H9 (cell line): ENCODE data around the gene OR51E1. TPM values are rescaled to one million over a fixed set of nuclear protein-coding genes. Genes with fewer than 3 reads are reported as not detected.

Source experiments
- DNase-seq: peaks from one replicate; pipeline ENCODE4 v3.0.0-alpha.2; 2017
- H2AFZ ChIP-seq: one replicate; pipeline ENCODE4 v1.6.1; 2013; ENCODE audit warnings: mild to moderate bottlenecking, low read length, control low read depth, moderate library complexity
- H2AK5ac ChIP-seq: 2 replicates; pipeline ENCODE4 v1.6.1; 2013; ENCODE audit warnings: low read length, control low read depth, mixed read lengths; ENCODE audit not compliant: insufficient read length
- H2BK120ac ChIP-seq: one replicate; pipeline ENCODE4 v1.6.1; 2013; ENCODE audit warnings: low read depth, mild to moderate bottlenecking, low read length, control low read depth, inconsistent platforms; ENCODE audit not compliant: poor library complexity, severe bottlenecking
- H2BK12ac ChIP-seq: 2 replicates; pipeline ENCODE4 v1.6.1; 2013; ENCODE audit warnings: low read length, control low read depth, mixed read lengths, low read depth; ENCODE audit not compliant: insufficient read length
- H2BK15ac ChIP-seq: 2 replicates; pipeline ENCODE4 v1.6.1; 2013; ENCODE audit warnings: low read depth, low read length, control low read depth
- H2BK20ac ChIP-seq: one replicate; pipeline ENCODE4 v1.6.1; 2013; ENCODE audit warnings: low read depth, mild to moderate bottlenecking, low read length, control low read depth, inconsistent platforms; ENCODE audit not compliant: poor library complexity, severe bottlenecking
- H2BK5ac ChIP-seq: 2 replicates; pipeline ENCODE4 v1.6.1; 2013; ENCODE audit warnings: low read length, control low read depth, mixed read lengths; ENCODE audit not compliant: insufficient read length
- H3K14ac ChIP-seq: 2 replicates; pipeline ENCODE4 v1.6.1; 2013; ENCODE audit warnings: low read length, control low read depth; ENCODE audit not compliant: insufficient read depth
- H3K18ac ChIP-seq: 2 replicates; pipeline ENCODE4 v1.6.1; 2013; ENCODE audit warnings: low read depth, mild to moderate bottlenecking, mixed read lengths, low read length, control low read depth; ENCODE audit not compliant: insufficient read length
- H3K23ac ChIP-seq: 2 replicates; pipeline ENCODE4 v1.6.1; 2013; ENCODE audit warnings: low read length, control low read depth, mixed read lengths, low read depth; ENCODE audit not compliant: insufficient read length
- H3K23me2 ChIP-seq: 2 replicates; pipeline ENCODE4 v1.6.1; 2013; ENCODE audit warnings: low read depth, mild to moderate bottlenecking, mixed read lengths, low read length, control low read depth; ENCODE audit not compliant: insufficient read length, poor library complexity, severe bottlenecking
- H3K27ac ChIP-seq: 2 replicates; pipeline ENCODE4 v1.5.1; 2013; ENCODE audit warnings: low read length, control low read depth, mixed read lengths, low read depth; ENCODE audit not compliant: insufficient read length
- H3K27me3 ChIP-seq: 2 replicates; pipeline ENCODE4 v1.6.1; 2013; ENCODE audit warnings: low read length, control low read depth, inconsistent platforms; ENCODE audit not compliant: insufficient read depth
- H3K4ac ChIP-seq: 2 replicates; pipeline ENCODE4 v1.6.1; 2013; ENCODE audit warnings: low read depth, mild to moderate bottlenecking, control low read depth, inconsistent platforms, low read length, moderate library complexity
- H3K4me1 ChIP-seq: 2 replicates; pipeline ENCODE4 v1.6.1; 2013; ENCODE audit warnings: low read length, control low read depth, inconsistent platforms; ENCODE audit not compliant: insufficient read depth
- H3K4me2 ChIP-seq: 2 replicates; pipeline ENCODE4 v1.6.1; 2013; ENCODE audit warnings: low read length, control low read depth, mixed read lengths; ENCODE audit not compliant: insufficient read length, insufficient read depth
- H3K56ac ChIP-seq: 2 replicates; pipeline ENCODE4 v1.6.1; 2013; ENCODE audit warnings: low read depth, mild to moderate bottlenecking, mixed read lengths, low read length, control low read depth; ENCODE audit not compliant: insufficient read length
- H3K79me1 ChIP-seq: 2 replicates; pipeline ENCODE4 v1.6.1; 2013; ENCODE audit warnings: low read depth, mild to moderate bottlenecking, moderate library complexity, low read length, control low read depth, inconsistent platforms; ENCODE audit not compliant: insufficient read depth, poor library complexity, severe bottlenecking
- H3K79me2 ChIP-seq: 2 replicates; pipeline ENCODE4 v1.6.1; 2013; ENCODE audit warnings: low read length, control low read depth, inconsistent platforms; ENCODE audit not compliant: insufficient read depth
- H3K9ac ChIP-seq: 2 replicates; pipeline ENCODE4 v1.6.1; 2013; ENCODE audit warnings: low read length, control low read depth, mixed read lengths; ENCODE audit not compliant: insufficient read length; ENCODE audit errors: extremely low read depth
- H3K9me3 ChIP-seq: one replicate; pipeline ENCODE4 v1.6.1; 2013; ENCODE audit warnings: low read depth, low read length, inconsistent platforms; ENCODE audit not compliant: control insufficient read depth
- H3T11ph ChIP-seq: one replicate; pipeline ENCODE4 v1.6.1; 2013; ENCODE audit warnings: mild to moderate bottlenecking, low read length, control low read depth, inconsistent platforms
- H4K20me1 ChIP-seq: one replicate; pipeline ENCODE4 v1.6.1; 2013; ENCODE audit not compliant: control insufficient read depth, insufficient read length, insufficient read depth
- H4K5ac ChIP-seq: 2 replicates; pipeline ENCODE4 v1.6.1; 2013; ENCODE audit warnings: low read depth, mild to moderate bottlenecking, mixed read lengths, low read length, control low read depth; ENCODE audit not compliant: insufficient read length
- H4K8ac ChIP-seq: replicated peaks from 2 replicates; pipeline ENCODE4 v1.6.1; 2013; ENCODE audit warnings: low read length, control low read depth, mixed read lengths, low read depth; ENCODE audit not compliant: insufficient read length
- H4K91ac ChIP-seq: 2 replicates; pipeline ENCODE4 v1.6.1; 2013; ENCODE audit warnings: low read depth, mild to moderate bottlenecking, moderate library complexity, mixed read lengths, low read length, control low read depth; ENCODE audit not compliant: insufficient read length
- H3K27ac Mint-ChIP-seq, 3 experiments: 2 replicates in 2 of 3; 3 replicates in 1 of 3; pipeline ENCODE4 v1.8.0; 2020 to 2021; ENCODE audit warnings: mixed read lengths in 3 of 3, mild to moderate bottlenecking in 1 of 3, moderate library complexity in 1 of 3
- H3K27me3 Mint-ChIP-seq: 2 replicates; pipeline ENCODE4 v1.8.0; 2021; ENCODE audit warnings: low read depth, mild to moderate bottlenecking, moderate library complexity, mixed read lengths
- H3K36me3 Mint-ChIP-seq, 3 experiments: 2 replicates in 2 of 3; 3 replicates in 1 of 3; pipeline ENCODE4 v1.8.0; 2020 to 2021; ENCODE audit warnings: low read depth in 3 of 3, mixed read lengths in 3 of 3; ENCODE audit not compliant: insufficient read depth in 1 of 3
- H3K4me1 Mint-ChIP-seq, 2 experiments: 2 replicates each; pipeline ENCODE4 v1.8.0; 2020; ENCODE audit warnings: mixed read lengths in 2 of 2
- H3K4me3 Mint-ChIP-seq, 2 experiments: 2 replicates in 1 of 2; 3 replicates in 1 of 2; pipeline ENCODE4 v1.8.0; 2020 to 2021; ENCODE audit warnings: mild to moderate bottlenecking in 2 of 2, mixed read lengths in 2 of 2, moderate library complexity in 1 of 2
- H3K9me3 Mint-ChIP-seq, 2 experiments: 2 replicates in 1 of 2; 3 replicates in 1 of 2; pipeline ENCODE4 v1.8.0; 2020; ENCODE audit warnings: mild to moderate bottlenecking in 2 of 2, mixed read lengths in 2 of 2, moderate library complexity in 1 of 2
- WGBS: extraction: QIAGEN DNeasy Blood & Tissue Kit; methylation state at CpG from one replicate; pipeline ENCODE4 v1.1.7; 2013; ENCODE audit warnings: missing lambda C conversion rate, low lambda C conversion rate, mixed read lengths; ENCODE audit not compliant: insufficient read length; ENCODE audit errors: extremely low coverage; 5-methylcytosine and 5-hydroxymethylcytosine counted together
- total RNA-seq: library from RNA; stranded (reverse); gene quantifications from 2 replicates; pipeline ENCODE4 v1.2.1, GENCODE V29; 2021
- TF ChIP-seq, protein P1 (sequence below): fragments of 200-600 bp; sonication (generic); conservative IDR thresholded peaks from 3 replicates; pipeline ENCODE4 v1.8.0; 2021; ENCODE audit warnings: antibody characterized with exemption, mild to moderate bottlenecking

The OR51E1 gene
- total RNA-seq, 1 experiment from 2014 or later, result not detected

DNA sequence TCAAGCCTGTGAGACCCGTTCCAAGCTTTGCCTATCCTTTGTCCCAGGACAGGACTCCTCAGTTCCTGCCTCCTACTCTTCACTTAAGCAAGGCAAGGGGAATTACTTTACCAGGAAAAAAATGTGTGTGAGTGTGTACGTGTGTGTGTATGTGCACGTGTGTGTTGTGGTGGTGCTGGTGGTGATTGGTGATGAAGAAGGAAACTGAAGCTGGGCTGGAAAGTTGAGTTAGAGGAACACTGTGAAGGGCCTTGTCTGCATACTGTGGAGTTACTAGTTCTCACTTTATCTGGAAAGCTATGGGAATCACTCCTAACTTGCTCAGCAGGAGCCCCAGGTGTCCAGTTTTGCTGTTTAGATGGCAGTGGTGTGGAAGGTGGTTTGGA is 6.1 kb upstream of the OR51E1 start:
- Histone ChIP-seq H3K9ac (no peak overlapping the region), H2BK20ac (no peak overlapping the region), H2AK5ac (no peak overlapping the region), H4K20me1 (no peaks in the 10 kb centered on the region), H3K4ac (no peak overlapping the region), H3K14ac (no peak overlapping the region), H3K23ac (no peak overlapping the region), H3K4me2 (no peak overlapping the region), H2BK5ac (no peak overlapping the region), H3K79me1 (no peaks in the 10 kb centered on the region), H3K4me1 (no peaks in the 10 kb centered on the region), H3K79me2 (no peaks in the 10 kb centered on the region), H3K27me3 (no peaks in the 10 kb centered on the region), H3K27ac (no peak overlapping the region), H3K18ac (no peak overlapping the region), H2BK12ac (no peak overlapping the region), H2AFZ (no peak overlapping the region), H3K9me3 (no peaks in the 10 kb centered on the region), H3T11ph (no peak overlapping the region), H3K56ac (no peak overlapping the region), H2BK15ac (no peak overlapping the region), H2BK120ac (no peak overlapping the region), H4K5ac (no peak overlapping the region), H4K8ac (no peak overlapping the region), H3K23me2 (no peaks in the 10 kb centered on the region), H4K91ac (no peak overlapping the region)
- no CpG with 5 or more reads among the region's 3 CpGs for WGBS
- no peak for DNase-seq
- H3K27me3 Mint-ChIP-seq, result no peaks in the 10 kb centered on the region
- TF ChIP-seq, protein P1, sequence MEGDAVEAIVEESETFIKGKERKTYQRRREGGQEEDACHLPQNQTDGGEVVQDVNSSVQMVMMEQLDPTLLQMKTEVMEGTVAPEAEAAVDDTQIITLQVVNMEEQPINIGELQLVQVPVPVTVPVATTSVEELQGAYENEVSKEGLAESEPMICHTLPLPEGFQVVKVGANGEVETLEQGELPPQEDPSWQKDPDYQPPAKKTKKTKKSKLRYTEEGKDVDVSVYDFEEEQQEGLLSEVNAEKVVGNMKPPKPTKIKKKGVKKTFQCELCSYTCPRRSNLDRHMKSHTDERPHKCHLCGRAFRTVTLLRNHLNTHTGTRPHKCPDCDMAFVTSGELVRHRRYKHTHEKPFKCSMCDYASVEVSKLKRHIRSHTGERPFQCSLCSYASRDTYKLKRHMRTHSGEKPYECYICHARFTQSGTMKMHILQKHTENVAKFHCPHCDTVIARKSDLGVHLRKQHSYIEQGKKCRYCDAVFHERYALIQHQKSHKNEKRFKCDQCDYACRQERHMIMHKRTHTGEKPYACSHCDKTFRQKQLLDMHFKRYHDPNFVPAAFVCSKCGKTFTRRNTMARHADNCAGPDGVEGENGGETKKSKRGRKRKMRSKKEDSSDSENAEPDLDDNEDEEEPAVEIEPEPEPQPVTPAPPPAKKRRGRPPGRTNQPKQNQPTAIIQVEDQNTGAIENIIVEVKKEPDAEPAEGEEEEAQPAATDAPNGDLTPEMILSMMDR, result no peak
- H3K4me3 Mint-ChIP-seq, result no peak overlapping the region
- no peak overlapping the region for H3K27ac Mint-ChIP-seq
- H3K9me3 Mint-ChIP-seq, result 0 out of 5 replicates have a peak, but pooled peaks cover 0 to under 1% of the 10 kb centered on the region in 2 experiments
- no peaks in the 10 kb centered on the region for H3K36me3 Mint-ChIP-seq
- H3K4me1 Mint-ChIP-seq, result peaks cover 3 to 9% of the 10 kb centered on the region in 2 experiments; a peak in 3 of 4 replicates
